CD4-positive, alpha-beta T cell treated with Interleukin-1 beta for 1 hour (primary cell): Measurements from ENCODE around the gene MRPS27.
"Not testable (repeated sequence)": the region's sequence is repeated elsewhere in the genome, so short reads cannot be mapped to it uniquely, and the experiment has no call there.

Experiments
- DNase-seq, 2 donors: peaks; one replicate each; pipeline ENCODE4 v3.0.0-alpha.2; 2020 to 2022

MRPS27 gene

DNA sequence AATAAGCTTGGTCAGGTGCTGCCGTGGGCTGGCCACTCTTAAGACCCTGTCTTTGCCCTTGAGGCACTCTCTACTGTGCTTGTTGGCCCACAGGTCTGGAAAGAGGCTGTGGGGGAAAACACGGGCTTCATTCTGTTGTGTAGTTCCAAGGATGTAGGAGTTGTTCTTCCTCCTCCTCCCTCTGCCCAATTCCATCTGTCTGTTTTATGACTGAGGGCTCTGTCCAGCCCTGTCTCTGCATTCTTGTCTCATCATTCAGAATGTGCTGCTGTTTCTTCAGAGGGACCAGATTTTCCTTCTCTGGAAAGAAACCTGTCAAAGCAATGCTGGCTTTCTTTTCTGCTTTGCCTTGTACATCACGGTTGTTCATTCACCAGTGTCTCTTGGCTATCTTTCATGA lies 128.6 kb downstream of the MRPS27 start:
- DNase-seq = no peak

DNA sequence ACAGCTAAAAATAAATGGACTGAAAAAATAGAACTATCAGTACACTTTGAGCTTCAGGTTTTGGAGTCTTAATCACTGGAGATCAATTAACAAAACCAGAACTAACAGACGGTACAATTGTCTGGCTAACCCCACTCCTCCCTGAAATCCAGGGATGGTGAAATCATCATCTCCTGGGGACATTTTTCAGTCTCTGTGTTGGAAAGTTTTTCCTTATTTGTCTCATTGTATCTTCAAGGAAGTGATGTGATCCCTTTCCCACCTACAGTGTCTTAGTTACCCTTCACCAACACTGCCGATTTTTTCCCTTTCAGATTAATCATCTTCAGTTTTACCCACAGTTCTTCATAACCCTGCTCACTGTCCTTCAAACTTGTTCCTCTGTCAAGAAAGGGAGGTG lies 130.9 kb downstream of the MRPS27 start:
- DNase-seq = no peak

DNA sequence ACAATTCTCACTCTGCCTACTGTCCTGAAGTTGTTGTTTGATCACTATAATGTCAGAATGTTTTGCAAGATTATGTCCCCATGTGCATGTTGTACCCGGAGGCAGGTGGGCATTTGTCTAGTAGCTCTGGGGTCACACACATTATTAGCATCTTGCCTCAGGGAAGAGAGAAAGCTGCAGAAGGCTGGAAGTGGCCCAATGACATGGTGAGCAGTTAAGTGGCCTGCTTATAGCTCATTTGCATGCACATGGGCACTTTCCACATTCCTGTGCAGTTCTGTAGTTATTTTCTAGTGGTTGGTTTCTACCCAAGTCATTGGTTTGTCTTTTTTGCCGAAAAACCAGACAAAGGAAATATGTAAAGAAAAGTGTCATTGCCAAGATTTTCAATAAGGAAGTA lies 131.9 kb downstream of the MRPS27 start:
- no peak for DNase-seq

DNA sequence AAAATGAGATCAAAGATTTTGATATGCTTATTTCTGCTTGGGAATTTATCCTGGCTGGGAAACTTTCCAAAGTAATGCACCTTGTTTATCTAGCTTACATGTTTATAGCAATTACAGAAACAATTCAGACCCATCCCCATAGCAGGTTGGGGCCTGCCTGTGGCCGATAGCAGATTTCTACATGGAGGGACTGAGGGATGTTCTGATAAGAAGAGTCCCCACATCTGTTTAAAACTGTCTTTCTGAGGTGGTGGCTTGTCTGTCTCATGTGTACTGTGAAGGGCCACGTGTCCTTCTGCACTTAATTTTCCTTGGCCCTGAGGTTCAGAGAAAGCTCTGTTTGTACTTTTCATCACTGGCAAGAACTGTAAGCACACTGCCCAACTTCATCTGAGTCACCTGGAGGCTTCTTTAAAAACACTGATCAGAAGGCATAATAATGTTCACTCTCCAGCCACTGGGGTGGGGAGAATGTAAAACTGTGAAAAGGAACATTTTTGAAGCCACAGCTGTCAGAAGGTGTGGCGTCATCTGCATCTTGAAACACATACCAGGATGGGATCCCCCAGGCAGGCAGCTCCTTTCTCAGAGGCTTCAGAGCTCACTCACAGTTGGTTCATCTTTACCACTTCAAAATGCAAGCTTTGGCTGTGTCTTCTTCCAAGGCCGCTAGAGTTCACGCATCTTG lies 132.5 kb downstream of the MRPS27 start:
- DNase-seq = no peak

DNA sequence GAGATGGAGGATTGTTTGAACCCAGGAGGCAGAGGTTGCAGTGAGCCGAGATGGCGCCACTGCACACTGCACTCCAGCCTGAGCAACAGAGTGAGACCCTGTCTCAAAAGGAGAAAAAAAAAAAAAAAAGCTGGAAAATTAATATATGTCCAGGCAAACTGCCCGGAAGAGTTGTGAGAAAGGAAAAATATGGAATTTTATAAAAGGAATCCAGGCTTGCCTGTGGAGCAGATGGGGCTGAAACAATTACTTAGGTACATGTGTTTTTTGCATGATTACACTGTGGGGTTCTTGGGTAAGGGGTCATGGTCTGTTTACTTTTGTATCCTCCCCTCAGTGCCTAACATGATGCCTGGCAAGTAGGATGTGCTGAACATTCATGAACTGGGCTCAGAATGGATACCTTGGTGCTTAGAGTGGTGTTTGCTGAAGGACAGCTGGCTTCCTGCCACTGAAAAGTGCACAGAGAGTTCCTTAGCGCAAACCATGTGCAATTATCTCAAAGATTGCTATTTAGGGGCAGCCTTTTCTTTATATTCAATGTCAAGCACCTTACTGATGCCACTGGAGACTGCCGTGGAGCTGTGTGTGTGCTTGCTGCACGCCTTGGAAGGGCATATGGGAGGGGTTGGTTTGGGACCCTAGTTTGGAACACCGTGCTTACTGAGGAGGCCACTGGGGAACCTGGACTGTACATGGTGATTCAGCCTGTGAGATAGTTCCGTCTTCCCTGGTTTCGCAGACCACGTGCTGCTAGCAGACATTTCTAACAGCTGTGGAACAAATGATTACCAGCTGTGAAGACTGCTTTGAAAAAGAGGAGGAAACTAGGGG lies 134.3 kb downstream of the MRPS27 start:
- DNase-seq = no peak

DNA sequence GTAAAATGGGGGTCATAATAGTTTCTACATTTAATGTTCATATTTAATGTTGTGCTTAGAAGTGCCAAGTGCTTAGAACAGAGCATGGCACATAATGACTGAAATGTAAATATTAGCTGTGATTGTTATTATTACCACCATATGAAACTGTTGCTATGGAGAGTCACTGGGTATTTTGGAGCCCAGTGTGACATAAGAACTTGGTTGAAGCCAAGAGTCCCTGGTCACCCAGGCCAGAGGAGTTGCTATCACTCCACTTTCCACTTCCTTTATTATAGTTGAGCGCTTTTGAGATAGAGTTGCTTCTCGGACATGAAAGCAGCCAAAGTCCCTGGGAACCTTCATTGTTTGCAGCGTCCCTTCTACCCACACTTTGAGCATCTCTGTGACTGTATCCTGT lies 135.6 kb downstream of the MRPS27 start:
- DNase-seq = no peak

DNA sequence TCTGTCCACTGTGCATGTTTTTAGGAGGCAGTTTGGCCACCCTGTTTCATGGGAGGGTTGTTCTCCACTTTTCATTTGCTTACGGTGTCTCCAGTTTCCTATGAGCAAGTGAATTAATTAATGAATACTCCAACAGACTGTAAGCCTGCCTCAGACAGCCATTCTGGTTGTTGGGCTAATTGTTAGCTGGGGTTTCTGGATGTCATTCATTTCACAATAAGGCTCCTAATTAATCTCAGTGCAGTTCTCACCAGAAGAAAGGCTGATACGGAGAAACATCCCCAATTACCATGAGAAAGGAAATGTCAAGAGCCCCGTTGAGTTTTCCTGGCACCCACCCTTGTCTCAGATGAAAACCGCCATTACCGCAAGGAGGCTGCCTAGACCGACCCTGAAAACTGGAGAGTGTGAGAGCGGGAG lies 136.9 kb downstream of the MRPS27 start:
- no peak for DNase-seq

DNA sequence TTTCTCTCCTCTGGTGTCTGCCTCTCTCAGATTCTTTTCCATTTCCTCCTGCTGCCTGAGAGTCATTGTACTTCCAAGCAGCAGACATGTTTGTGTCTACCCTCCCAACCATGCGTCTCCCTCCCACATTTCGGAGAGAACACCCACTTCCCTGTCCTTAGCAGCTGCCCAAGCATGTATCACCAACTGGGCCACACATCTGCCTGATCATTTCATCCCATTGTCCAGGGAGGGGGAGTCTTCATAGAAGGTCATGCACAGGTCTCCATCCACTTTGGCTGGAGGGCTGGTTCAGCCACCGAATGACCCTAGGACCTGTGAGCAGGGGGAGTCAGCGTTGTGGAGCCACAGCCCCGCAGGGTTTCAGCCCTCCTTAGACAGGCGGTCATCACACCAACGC lies 137.4 kb downstream of the MRPS27 start:
- no peak for DNase-seq

DNA sequence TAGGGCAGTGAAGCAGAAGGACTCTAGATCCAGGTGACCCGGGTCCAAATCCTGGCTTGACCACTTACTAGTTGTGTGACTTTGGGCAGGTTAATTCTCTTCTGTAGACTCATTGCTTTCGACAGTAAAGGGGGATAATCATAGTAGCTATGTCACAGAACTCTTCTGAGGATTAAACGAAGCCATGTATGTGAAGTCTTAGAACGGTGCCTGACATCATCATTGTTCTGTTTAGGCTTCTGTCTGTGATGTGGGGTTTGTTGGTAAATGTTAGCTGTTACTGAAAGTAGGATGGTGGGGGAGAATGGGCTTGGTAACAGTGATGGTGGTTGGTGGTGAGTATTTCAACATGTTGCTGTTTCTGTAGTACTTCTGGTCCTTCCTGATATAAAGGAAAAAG lies 139.1 kb downstream of the MRPS27 start:
- no peak for DNase-seq

DNA sequence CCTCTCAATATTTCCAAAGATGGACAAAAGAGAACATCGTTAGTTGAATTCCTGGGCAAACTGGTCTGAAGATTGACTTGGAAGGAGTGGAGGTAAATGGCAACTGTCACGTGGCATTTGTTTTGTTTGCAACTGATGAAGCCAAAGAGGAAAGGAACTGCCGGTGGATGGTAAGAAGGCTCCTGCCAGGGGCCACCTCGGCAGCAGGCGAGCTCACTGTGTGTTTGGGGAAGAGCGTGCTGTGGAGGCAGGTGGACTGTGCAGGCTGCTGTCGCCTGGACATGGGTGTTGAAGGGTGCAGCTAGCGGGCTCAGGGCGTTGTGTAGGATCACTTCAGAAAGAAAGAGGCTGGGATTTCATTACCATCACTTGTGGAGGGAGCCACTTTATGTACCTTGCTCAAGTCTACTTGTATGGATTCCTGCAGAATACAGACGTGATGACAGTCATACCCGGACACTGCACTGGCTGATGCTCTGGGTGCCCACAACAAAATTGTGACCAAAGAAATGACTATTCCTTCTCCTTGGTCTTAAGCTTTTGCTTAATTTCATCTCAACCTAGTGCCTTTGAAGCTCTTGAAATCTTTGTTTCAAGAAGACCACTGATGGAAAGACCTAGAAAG lies 140.1 kb downstream of the MRPS27 start:
- DNase-seq = no peak

DNA sequence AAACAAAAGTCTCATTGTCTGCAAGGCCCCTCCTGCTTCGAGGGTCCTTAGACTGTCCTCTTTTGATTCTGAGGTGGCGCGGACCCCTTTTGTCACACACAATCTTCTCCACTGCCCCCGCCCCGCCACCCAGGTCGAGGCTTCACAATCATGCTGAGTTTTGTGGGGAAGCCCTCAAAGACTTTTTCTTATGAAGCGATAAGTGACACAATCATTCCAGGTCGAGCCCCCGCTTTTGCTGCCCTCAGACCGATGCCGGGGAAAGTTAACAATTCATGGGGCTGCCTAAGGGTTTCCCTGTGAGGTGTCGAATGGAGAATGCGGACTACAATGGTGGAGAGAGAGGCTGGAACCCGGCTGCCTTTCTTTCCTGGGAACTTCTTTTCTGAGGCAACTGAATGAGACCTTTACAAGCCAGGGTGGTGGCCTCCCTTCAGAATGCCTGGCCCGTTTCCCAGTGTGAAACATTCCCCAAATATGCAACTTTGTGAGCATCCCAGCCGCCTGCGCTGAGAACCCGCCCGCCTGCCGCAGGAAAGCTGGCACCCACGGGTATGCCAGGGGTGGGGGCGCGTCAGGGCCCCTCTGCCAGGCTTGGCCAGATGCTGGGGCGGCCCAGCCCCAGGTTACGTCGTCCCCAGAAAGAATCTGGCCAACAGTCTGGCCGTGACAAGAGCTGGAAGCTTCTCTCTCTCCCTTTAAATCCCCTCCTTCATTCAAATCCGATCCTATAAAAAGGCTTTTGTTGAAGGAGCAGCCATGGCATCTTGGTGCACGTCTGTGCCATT lies 140.8 kb downstream of the MRPS27 start:
- no peak for DNase-seq

DNA sequence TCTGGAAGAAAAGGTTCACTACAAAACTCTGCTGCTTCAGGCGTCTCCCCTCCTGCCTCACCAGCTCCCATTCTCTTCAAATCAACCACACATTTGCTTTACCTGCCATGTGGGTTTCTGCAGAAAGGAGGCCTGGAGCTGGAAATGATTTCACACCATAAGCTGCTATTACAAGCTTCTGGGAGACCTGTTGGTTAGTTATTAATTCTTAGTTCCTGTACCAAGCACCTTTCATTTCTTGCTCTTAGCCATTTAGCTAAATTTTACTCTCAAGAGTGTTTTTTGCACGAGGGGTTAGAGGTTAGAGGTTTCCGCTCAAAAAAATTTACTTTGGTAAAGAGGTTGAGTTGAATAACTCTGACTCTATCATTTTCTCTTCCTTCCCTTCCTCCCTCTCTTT lies 142.5 kb downstream of the MRPS27 start:
- DNase-seq = no peak

DNA sequence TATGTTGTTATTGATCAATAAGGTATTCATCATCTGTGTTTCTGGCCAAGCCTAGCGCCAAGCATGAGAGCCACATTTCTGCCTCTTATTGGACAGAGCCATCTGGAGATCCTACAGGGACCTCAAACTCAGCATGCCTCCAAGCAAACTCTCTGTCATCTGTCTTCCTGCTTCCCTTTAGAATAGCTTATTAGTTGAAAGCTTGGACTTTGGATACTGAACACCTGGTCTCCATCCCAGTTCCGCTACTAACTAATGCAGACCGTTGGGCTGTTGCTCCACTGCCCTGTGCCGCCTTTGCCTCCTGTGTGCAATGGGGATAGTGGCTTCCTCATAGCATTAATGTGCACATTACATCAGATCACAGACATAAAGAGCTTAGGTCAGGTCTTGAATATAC lies 147.3 kb downstream of the MRPS27 start:
- DNase-seq = no peak

DNA sequence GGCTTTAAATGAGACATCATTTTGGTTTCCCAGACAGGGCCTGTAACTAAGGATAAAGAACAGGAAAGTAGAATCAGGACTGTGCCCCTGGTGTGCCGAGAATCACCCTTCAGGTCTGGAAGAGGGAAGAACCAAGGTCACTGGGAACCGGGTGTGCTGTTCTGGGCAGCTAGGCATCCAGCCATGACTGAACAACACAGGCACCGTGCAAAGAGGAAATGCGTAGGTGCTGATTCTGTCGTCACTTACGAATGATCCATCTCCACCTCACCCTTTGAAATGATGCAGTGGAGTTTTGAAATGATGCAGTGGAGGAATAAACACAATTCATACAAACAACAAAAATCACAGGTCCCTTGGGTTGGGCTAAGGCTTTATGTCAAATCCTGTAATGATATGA lies 148.4 kb downstream of the MRPS27 start:
- DNase-seq = no peak

DNA sequence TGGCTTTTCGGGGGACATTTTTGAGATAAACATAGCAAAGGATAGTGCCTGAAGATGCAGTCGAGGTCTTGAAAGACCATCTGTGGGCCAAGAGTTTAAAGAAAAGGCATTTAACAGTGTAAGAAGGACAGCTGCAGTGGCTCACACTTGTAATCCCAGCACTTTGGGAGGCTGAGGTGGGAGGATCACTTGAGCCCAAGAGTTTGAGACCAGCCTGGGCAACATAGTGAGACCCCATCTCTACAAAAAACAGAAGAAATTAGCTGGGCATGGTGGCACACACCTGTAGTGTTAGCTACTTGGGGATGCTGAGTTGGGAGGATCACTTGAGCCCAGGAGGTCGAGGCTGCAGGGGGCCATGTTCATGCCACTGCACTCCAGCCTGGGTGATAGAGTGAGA lies 148.9 kb downstream of the MRPS27 start:
- DNase-seq = not testable (repeated sequence)

DNA sequence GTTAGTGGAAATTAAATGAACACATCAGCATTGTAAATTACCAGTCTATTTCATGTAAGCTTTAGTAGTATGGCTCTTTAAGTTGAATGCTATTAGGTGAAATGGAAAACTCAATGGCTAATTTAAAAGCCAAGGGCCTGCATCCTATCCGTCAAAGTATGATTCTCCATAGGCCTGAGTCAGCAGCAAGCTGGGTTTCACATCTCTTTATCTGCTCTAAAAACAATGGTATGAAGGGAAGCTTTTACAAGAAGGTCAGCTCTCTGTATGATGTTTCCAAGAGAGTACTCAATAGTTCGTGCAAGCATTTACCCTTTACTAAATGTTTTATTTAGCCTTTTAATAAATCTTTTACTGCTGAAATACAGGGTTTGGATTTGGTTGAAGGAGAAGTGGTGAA lies 149.9 kb downstream of the MRPS27 start:
- no peak for DNase-seq
